NCI-H446 treated with DMSO at 0.1 percent for 48 hours (cell line): Measurements from ENCODE around the gene CXADR.

Source experiments
- DNase-seq: peaks from one replicate; lab custom pipeline; 2025; lab: John Stamatoyannopoulos, UW

CXADR gene

GRCh38 chr21:17607684-17608083, 94.8 kb downstream of the CXADR start:
- DNase-seq = no peak

- no peak for DNase-seq
Observed at GRCh38 chr21:17609681-17610080, 96.8 kb downstream of the CXADR start.

- no peak for DNase-seq
Observed at GRCh38 chr21:17610911-17611310, 98.1 kb downstream of the CXADR start.

GRCh38 chr21:17611414-17612022, 98.7 kb downstream of the CXADR start:
- peak; percentile 81 for DNase-seq

GRCh38 chr21:17612023-17612564, 99.3 kb downstream of the CXADR start:
- DNase-seq = no peak

GRCh38 chr21:17612565-17613241, 99.9 kb downstream of the CXADR start, which contains the start of gene BTG3:
Gene BTG3 (minus strand): TSS chr21:17612901. CDS start chr21:17609144, 3,757 bp downstream.
- peak; percentile 65 for DNase-seq

- no peak for DNase-seq
Observed at GRCh38 chr21:17613242-17613676, 100.4 kb downstream of the CXADR start.

- no peak for DNase-seq
Observed at GRCh38 chr21:17616831-17617230, 104.0 kb downstream of the CXADR start.

- DNase-seq = no peak
Observed at GRCh38 chr21:17622018-17622417, 109.2 kb downstream of the CXADR start.

GRCh38 chr21:17631195-17631594, 118.4 kb downstream of the CXADR start:
- peak; percentile 65 for DNase-seq

GRCh38 chr21:17636711-17637110, 123.9 kb downstream of the CXADR start:
- no peak for DNase-seq

- no peak for DNase-seq
Observed at GRCh38 chr21:17640821-17641220, 128.0 kb downstream of the CXADR start.
